ENCODE data around the gene UPK3B.

GRCh38 chr7:76507723-76508406, 2.5 kb upstream of the UPK3B start:
- TF ChIP-seq GATA2 (IDR thresholded peaks at IDR 0.05; ENCODE audit: low read depth, low read length) (no peak), GATA3 (IDR thresholded peaks at IDR 0.05; ENCODE audit: low read depth, low read length) (no peak)
